GM15510 (cell line): ENCODE measurements around the gene CNOT2.

Experiments used
- POLR2A ChIP-seq: IDR thresholded peaks from 3 replicates; pipeline ENCODE4 v1.6.1; 2011; ENCODE audit warnings: borderline replicate concordance; ENCODE audit not compliant: insufficient read length; ENCODE audit errors: extremely low read depth

CNOT2 gene

DNA sequence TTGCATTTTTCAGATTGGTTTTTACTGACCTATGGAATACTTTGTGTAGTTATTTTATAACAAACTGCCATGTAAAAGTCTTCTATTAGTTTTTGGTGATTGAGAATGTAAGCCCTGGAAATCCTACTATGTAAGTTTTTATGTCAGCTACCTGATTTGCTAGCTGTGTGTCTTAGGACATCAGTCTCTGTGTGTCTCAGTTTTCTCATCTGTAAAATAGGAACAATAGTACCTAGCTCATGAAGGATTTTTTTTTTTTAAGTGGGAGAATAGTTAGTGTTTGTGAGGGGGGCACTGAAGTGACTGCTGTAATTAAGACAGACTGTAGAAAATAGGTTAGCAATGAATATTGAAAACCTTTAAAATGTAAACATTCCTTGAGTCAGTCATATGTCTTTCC lies 70.9 kb downstream of the CNOT2 start:
- TF ChIP-seq POLR2A = no peak

DNA sequence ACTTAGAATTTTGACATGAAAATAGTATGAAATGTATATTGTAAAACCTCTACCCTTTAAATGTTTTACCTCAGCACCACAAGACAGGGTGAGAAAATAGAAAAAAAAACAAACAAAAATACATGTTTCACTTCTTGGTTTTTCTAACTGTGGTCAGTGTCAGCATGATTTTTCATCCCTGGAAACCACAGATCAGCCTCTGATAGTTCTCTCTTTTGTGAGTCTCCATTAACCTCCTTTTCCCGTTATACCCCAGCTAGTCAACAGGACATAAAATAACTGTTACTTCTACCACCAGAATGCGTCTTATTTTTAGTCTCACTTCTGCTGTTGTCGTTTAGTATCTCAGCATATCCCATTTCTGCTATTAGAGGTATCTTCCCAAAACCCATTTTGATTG lies 74.5 kb downstream of the CNOT2 start:
- TF ChIP-seq POLR2A = no peak

DNA sequence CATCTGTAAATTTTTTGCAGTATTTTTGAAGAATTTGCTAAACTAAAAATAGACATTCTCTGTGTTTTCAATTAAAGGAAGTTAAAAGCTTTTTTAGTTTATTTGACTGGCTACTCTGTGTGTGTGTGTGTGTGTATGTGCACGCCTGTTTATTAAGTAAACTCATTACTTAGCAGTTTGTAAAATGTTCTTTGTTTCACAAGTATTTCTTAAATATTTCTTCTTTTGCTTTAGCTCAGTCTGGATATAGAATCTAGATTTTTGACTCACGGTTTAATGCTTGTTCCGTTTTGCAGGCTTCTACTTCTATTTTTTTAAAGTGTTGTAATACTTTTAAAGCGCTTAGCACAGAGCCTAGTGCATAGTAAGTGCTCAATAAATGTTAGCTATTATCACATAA lies 76.4 kb downstream of the CNOT2 start:
- TF ChIP-seq POLR2A = no peak

DNA sequence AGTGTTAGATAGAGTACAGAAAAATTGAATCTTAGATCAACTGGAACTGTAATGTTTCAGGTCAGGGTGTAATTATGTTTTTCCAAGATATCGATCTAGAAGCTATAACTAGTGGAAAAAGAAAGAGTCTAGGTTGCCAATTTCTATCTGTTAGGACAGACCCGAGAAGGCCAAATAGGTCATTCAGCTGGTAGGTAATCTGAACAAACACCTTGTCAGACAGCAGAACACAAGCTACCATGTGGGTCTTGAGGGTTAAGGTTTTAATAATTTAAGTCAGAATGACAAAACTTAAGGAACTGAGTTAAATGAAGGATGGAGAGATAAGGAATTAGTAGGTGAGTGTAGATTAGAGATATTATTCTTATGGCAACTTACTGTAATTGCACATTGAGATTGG lies 78.0 kb downstream of the CNOT2 start:
- no peak for TF ChIP-seq POLR2A

DNA sequence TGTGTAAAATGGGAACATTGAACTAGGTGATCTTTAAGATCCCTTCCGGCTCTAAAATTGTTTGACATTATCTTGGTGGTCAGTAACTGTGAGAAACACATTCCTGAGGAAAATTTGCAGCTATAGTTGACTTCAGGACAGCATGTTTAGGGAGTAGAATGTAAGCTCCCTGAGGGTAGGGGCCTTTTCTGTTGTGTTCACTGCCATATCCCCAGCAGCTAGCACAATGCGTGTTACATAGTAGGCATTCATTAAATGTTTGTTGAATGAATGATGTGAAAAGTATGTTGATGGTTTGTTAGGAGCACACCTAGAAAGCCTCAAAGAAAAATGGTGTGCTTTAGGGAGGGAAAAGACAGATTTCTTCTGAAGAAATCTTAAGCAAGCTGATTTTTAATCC lies 84.3 kb downstream of the CNOT2 start:
- TF ChIP-seq POLR2A = no peak

DNA sequence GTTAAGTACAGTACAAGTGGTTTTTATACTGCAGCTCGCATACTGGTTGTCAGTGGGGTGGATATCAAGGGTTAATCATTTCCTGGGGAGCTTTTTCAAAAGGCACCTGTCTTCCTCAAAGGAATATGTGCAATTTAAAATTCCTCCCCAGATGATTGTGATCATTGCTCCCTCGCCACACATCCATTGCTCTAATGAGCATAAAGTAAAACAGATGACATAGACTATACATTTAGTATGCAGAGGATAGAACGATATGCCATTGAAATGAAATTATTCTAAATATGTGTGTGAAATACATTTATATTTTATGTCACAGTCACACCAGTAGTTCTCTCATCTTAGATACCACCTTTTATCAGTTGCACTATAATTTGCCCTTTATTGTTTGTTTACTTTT lies 86.5 kb downstream of the CNOT2 start:
- no peak for TF ChIP-seq POLR2A

DNA sequence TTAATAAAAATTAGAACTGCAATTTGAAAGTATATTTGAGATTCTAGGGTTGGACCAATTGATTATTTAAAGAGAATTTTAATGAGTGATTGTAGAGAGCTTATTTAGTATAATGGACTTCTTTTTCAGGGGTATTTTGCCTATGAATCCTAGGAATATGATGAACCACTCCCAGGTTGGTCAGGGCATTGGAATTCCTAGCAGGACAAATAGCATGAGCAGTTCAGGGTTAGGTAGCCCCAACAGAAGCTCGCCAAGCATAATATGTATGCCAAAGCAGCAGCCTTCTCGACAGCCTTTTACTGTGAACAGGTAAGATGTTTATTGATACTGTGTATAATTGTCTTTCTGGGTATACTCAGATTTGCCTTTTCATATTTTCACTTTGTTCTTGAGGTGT lies 86.9 kb downstream of the CNOT2 start:
- no peak for TF ChIP-seq POLR2A

DNA sequence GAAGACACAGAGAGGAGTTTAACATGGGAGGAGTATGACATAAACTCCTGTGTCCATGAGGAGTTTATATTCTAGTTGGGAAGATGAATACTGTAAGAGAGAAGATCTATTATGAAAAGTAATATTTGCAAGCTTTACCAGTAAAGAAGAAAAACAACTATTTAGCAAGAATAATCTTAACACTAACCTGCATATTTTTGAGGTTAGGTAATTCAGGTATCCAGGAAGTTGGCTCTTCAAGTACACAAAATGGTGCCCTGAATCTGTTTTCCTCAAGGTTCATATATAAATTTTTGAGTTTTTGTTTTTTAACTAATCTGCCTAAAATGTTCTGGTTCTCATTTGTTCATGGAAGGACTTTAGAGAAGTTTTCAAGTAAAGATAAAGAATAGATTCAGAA lies 89.0 kb downstream of the CNOT2 start:
- TF ChIP-seq POLR2A = no peak

DNA sequence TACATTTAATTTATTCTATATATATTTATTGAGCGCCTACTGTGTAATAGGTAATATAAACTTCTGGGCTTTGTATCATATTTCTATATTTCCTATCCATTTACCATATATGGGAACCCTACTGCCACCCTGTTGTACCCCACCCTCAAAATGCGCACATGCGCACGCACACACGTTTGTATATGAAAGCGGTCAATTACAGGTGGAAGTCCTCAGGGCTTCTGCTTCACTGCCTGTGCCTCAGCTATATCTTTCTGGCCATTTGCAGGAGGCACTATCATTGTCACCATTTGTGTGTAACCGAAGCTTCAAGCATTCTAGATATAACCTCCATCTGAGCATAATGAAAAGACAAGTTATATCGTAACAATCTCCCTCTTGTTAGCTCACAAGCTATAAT lies 91.5 kb downstream of the CNOT2 start:
- no peak for TF ChIP-seq POLR2A

DNA sequence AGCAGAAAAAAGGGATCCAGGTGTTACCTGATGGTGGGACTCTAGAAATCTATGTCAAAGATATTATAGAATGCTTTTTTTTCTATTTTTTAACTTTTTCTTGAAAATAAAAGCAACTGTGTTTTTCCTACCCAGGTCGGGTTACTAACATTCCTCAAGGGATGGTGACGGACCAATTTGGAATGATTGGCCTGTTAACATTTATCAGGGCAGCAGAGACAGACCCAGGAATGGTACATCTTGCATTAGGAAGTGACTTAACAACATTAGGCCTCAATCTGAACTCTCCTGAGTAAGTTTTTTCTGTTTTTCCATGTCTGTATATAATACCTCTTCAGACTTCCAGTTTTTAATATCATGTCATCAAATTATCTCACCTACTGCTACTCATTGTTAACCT lies 95.3 kb downstream of the CNOT2 start:
- TF ChIP-seq POLR2A = no peak

DNA sequence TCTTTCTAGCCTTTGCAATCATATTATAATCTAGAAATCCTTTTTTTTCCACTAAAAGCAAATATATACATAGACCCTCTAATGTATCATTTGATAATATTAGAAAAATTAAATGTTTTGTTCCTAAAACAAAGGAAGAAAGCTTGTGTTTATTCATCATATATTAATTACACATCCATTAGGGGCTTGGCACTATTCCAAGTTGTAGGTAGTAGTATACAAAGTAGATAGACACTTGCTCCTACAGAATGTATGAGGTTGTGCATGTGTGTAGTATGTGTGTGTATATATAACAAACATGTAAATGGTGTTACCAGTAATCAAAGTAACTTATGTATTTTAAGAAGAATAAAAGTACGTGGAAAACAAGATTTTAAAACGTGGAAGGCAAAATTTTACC lies 107.8 kb downstream of the CNOT2 start:
- TF ChIP-seq POLR2A = no peak

DNA sequence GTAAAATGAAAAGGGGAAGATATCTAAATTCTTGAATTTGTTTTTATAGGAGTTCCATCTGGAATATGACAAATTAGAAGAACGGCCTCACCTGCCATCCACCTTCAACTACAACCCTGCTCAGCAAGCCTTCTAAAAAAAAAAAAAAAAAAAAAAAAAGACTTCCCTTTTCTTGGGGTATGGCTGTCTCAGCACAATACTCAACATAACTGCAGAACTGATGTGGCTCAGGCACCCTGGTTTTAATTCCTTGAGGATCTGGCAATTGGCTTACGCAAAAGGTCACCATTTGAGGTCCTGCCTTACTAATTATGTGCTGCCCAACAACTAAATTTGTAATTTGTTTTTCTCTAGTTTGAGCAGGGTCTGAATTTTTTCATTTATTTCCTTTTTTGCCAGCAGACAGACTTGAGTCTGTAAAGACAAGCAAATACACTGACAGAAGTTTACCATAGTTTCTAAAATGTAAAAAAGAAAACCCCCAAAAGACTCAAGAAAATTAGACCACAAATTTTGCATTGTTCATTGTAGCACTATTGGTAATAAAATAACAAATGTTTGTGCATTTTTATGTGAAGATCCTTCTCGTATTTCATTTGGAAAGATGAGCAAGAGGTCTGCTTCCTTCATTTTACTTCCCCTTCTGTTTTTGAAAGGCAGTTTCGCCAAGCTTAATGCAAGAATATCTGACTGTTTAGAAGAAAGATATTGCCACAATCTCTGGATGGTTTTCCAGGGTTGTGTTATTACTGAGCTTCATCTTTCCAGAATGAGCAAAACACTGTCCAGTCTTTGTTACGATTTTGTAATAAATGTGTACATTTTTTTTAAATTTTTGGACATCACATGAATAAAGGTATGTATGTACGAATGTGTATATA lies 110.8 kb downstream of the CNOT2 start:
- no peak for TF ChIP-seq POLR2A

DNA sequence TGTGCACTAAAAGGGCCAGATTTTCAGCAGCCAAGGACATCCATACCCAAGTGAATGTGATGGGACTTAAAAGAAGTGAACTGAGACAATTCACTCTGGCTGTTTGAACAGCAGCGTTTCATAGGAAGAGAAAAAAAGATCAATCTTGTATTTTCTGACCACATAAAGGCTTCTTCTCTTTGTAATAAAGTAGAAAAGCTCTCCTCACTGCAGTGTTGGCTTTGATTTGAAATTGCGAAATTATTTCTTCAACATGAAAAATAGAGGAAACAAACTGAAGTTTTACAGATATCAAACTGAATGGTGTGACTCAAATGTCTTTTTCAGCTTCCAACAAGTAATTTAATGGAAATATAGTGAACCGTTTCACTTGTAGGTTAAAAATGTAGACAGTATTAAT lies 111.6 kb downstream of the CNOT2 start:
- TF ChIP-seq POLR2A = no peak

DNA sequence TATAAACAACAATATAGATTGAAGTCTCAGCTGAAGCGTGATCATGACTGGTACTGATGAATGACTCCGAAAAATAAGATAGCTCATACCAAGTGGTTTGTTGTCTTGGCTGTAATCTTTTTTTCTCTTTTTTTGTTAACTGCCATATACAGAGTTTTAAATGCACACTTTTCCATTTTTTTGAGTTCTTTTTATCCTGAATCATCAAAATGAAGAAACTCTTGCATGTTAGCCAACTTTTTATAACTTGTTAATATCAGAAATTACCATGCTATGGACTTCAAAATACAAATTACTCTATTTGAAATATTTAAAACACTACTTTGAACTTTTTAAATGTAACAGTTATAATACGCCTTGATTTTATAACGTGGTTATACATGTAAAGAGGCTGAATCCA lies 112.7 kb downstream of the CNOT2 start:
- TF ChIP-seq POLR2A = no peak

DNA sequence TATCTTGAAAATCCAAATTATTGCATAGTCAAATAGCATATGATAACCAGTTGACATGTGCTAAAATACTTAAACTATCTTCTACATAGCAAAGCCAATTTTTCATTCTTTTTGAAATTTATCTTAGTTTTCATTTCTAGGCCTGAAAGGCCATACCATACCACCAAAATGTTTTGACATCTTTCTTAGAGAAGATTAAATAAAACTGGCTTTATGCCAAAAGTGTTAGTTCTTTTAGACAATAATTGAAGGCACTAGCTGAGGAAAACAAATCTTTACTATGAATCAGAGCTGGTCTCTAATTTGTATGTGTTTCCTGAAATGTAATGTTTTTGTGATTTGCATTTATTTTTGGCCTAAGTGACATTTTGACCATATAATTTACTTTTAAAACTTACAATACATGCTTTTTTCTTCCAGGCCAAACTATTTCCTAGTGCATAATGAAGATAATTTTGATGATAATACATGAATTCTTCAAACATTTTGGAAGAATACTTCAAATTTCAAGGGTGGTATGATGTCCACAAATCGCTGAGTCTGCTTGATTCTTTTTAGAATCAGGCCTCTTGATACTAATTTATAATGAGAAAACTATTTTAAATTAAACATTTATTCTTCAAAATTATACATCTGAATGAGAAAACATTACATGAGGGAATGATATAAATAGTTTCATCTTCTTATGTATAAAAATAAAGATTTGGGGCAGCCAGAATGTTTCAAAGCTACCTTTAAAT lies 116.4 kb downstream of the CNOT2 start:
- no peak for TF ChIP-seq POLR2A

DNA sequence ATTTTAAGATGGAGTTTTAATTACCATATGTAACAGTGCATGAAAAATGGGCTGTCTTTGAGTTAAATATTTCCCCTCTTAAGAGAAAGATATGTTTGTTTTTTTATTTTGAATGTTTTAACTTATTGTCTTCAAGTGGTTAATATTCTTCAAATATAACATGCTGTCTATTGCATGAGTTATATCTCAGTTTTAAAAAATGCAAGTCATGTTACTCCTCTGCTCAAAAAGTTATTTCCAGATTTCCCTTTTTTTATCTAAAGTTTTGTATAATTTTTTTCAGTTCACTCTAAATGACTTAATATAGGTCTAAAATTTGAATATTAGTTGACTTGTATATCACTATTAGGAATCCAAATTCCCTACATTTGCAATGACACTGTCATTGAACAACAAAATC lies 117.0 kb downstream of the CNOT2 start:
- no peak for TF ChIP-seq POLR2A
